CD4-positive, alpha-beta T cell treated with Interleukin-4 for 1 hour (primary cell): Measurements from ENCODE around the gene IKZF1.
A peak's percentile ranks its signal among the peaks of the same experiment; 100 is the strongest.

ENCODE experiments used
- DNase-seq, 2 donors: peaks; one replicate each; pipeline ENCODE4 v3.0.0-alpha.2; 2020 to 2022

The IKZF1 gene

GRCh38 chr7:50377356-50377755 lies 72.8 kb downstream of the IKZF1 start:
- no peak for DNase-seq

GRCh38 chr7:50379082-50379481 lies 74.6 kb downstream of the IKZF1 start:
- no peak for DNase-seq

- no peak for DNase-seq
Observed at GRCh38 chr7:50379539-50379938, 75.0 kb downstream of the IKZF1 start.

GRCh38 chr7:50382455-50382854 lies 77.9 kb downstream of the IKZF1 start:
- DNase-seq = no peak

GRCh38 chr7:50387351-50387750 lies 82.8 kb downstream of the IKZF1 start:
- no peak for DNase-seq

GRCh38 chr7:50389961-50390360 lies 85.4 kb downstream of the IKZF1 start:
- DNase-seq = no peak

GRCh38 chr7:50391386-50391785 lies 86.9 kb downstream of the IKZF1 start:
- DNase-seq = no peak

- peak in 1 of 2 donors; percentile 59 for DNase-seq
Observed at GRCh38 chr7:50393076-50393475, 88.6 kb downstream of the IKZF1 start.

GRCh38 chr7:50393547-50394252 lies 89.2 kb downstream of the IKZF1 start:
- peak; percentile 68 to 75 for DNase-seq

- DNase-seq = no peak
Observed at GRCh38 chr7:50394315-50394714, 89.8 kb downstream of the IKZF1 start.

- DNase-seq = peak in 1 of 2 donors; percentile 47
Observed at GRCh38 chr7:50396856-50397255, 92.3 kb downstream of the IKZF1 start.

GRCh38 chr7:50397320-50397970 lies 92.9 kb downstream of the IKZF1 start:
- DNase-seq = peak in 1 of 2 donors; percentile 71

- no peak for DNase-seq
Observed at GRCh38 chr7:50397971-50398324, 93.4 kb downstream of the IKZF1 start.

- DNase-seq = no peak
Observed at GRCh38 chr7:50399206-50399605, 94.7 kb downstream of the IKZF1 start.

- DNase-seq = no peak
Observed at GRCh38 chr7:50399635-50400034, 95.1 kb downstream of the IKZF1 start.

- no peak for DNase-seq
Observed at GRCh38 chr7:50400114-50400513, 95.6 kb downstream of the IKZF1 start.

GRCh38 chr7:50404392-50404791 lies 99.9 kb downstream of the IKZF1 start:
- DNase-seq = no peak

GRCh38 chr7:50405221-50405620 lies 100.7 kb downstream of the IKZF1 start:
- DNase-seq = no peak

- DNase-seq = no peak
Observed at GRCh38 chr7:50406935-50407334, 102.4 kb downstream of the IKZF1 start.

- DNase-seq = peak in 1 of 2 donors; percentile 55
Observed at GRCh38 chr7:50409856-50410745, 105.6 kb downstream of the IKZF1 start.

- DNase-seq = no peak
Observed at GRCh38 chr7:50411332-50411731, 106.8 kb downstream of the IKZF1 start.

GRCh38 chr7:50412973-50413372 lies 108.5 kb downstream of the IKZF1 start:
- no peak for DNase-seq

GRCh38 chr7:50413561-50413960 lies 109.0 kb downstream of the IKZF1 start:
- DNase-seq = no peak
